ENCODE results near the gene BCAS4. TPM values are rescaled to one million over a fixed set of nuclear protein-coding genes. Genes with fewer than 3 reads are reported as not detected.

The BCAS4 gene
- total RNA-seq, 1 experiment from 2014 or later: 34.8 TPM

- no peak for DNase-seq (ENCODE audit: low read depth, low spot score)
- no peaks in the 10 kb centered on the region for H3K9me3 ChIP-seq (ENCODE audit: control insufficient read depth, insufficient read depth, low read depth, low read length)
- no peak overlapping the region for H3K4me3 ChIP-seq (ENCODE audit: low read depth in 2 of 2, low read length in 2 of 2)
- no peak for ATAC-seq
- H3K27ac ChIP-seq (ENCODE audit: low read length): no peak overlapping the region
- H3K36me3 ChIP-seq (ENCODE audit: control insufficient read depth, insufficient read depth, low read length): no peaks in the 10 kb centered on the region
- in situ Hi-C loops (cut with HindIII; ENCODE audit: low pct_unique_long_range_greater_than_20kb, low sequenced_read_pairs): no loop called here
- intact Hi-C loops (cut with micrococcal nuclease; ENCODE audit: unreplicated experiment): no loop called here
- TF ChIP-seq POLR2AphosphoS5 (IDR thresholded peaks at IDR 0.05; ENCODE audit: low read depth, low read length): no peak
- TF ChIP-seq REST (IDR thresholded peaks at IDR 0.05; ENCODE audit: insufficient read depth in 1 of 2, low read depth in 2 of 2, low read length in 1 of 2): no peak
- no peak for TF ChIP-seq CTCF (IDR thresholded peaks at IDR 0.05)
- TF ChIP-seq SIN3A (IDR thresholded peaks at IDR 0.05; ENCODE audit: borderline replicate concordance, insufficient read depth, low read depth, low read length): no peak
- no peak for TF ChIP-seq TCF7L2 (IDR thresholded peaks at IDR 0.05; ENCODE audit: low read depth, low read length)
- CTCF ChIA-PET: no interaction called here
- no peaks in the 10 kb centered on the region for H3K27me3 ChIP-seq (ENCODE audit: control insufficient read depth, insufficient read depth, low read length)
- peaks cover 6% of the 10 kb centered on the region for H3K4me1 ChIP-seq (ENCODE audit: control insufficient read depth, insufficient read depth, low read length)
- POLR2A ChIA-PET: no interaction called here
- BruUV-seq (replicated peaks): no TSS peak
These were observed 62.5 kb downstream of the BCAS4 start for GRCh38 chr20:50857348-50857747.

- Histone ChIP-seq H3K36me3 (ENCODE audit: control insufficient read depth, insufficient read depth, low read length) (no peaks in the 10 kb centered on the region), H3K4me3 (ENCODE audit: low read depth in 2 of 2, low read length in 2 of 2) (no peak overlapping the region), H3K27ac (ENCODE audit: low read length) (no peak overlapping the region), H3K27me3 (ENCODE audit: control insufficient read depth, insufficient read depth, low read length) (no peaks in the 10 kb centered on the region), H3K9me3 (ENCODE audit: control insufficient read depth, insufficient read depth, low read depth, low read length) (no peaks in the 10 kb centered on the region), H3K4me1 (ENCODE audit: control insufficient read depth, insufficient read depth, low read length) (peaks cover 6% of the 10 kb centered on the region)
- in situ Hi-C loops (cut with HindIII; ENCODE audit: low pct_unique_long_range_greater_than_20kb, low sequenced_read_pairs) (no loop called here), intact Hi-C loops (cut with micrococcal nuclease; ENCODE audit: unreplicated experiment) (no loop called here)
- CTCF ChIA-PET: interaction anchor here (0.6 kb wide), 1 partner anchor 195 kb away, joined by 4 read pairs; no protein-coding TSS in a partner anchor
- TF ChIP-seq TCF7L2 (IDR thresholded peaks at IDR 0.05; ENCODE audit: low read depth, low read length): no peak
- TF ChIP-seq CTCF (IDR thresholded peaks at IDR 0.05): no peak
- TF ChIP-seq SIN3A (IDR thresholded peaks at IDR 0.05; ENCODE audit: borderline replicate concordance, insufficient read depth, low read depth, low read length): no peak
- no peak for TF ChIP-seq REST (IDR thresholded peaks at IDR 0.05; ENCODE audit: insufficient read depth in 1 of 2, low read depth in 2 of 2, low read length in 1 of 2)
- TF ChIP-seq POLR2AphosphoS5 (IDR thresholded peaks at IDR 0.05; ENCODE audit: low read depth, low read length): no peak
- ATAC-seq (no peak), DNase-seq (ENCODE audit: low read depth, low spot score) (no peak)
- POLR2A ChIA-PET: interaction anchor here (0.6 kb wide), 1 partner anchor 67 kb away, joined by 8 read pairs; no protein-coding TSS in a partner anchor
- BruUV-seq (replicated peaks): no TSS peak
These were observed 63.7 kb downstream of the BCAS4 start for GRCh38 chr20:50858525-50858924.

Measured in Panc1 (cell line).